ENCODE results near the gene CD209.

DNA sequence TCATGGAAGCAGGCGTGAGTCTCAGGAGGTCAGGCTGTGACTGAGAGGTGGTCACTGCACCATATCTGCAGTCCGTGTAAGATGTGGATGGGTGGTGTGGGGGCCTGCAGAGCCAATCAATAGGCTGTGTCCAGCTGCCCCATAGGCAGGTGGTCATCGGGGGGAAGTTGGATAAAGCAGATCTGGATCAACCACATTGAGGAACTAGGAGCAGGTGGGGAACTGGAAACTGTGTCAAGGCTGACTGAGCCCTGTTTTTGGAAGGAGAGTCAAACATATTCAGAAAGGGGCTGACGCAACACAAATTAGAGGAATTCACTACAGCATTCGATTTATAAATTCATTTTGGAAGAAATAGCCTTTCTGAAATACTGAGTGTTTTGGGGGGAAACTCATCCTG is 30.7 kb upstream of the CD209 start:
- TF ChIP-seq, protein P1, sequence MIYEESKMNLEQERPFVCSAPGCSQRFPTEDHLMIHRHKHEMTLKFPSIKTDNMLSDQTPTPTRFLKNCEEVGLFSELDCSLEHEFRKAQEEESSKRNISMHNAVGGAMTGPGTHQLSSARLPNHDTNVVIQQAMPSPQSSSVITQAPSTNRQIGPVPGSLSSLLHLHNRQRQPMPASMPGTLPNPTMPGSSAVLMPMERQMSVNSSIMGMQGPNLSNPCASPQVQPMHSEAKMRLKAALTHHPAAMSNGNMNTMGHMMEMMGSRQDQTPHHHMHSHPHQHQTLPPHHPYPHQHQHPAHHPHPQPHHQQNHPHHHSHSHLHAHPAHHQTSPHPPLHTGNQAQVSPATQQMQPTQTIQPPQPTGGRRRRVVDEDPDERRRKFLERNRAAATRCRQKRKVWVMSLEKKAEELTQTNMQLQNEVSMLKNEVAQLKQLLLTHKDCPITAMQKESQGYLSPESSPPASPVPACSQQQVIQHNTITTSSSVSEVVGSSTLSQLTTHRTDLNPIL (CRISPR knock-in tag; IDR thresholded peaks at IDR 0.05; ENCODE audit: low read depth) = no peak
- TF ChIP-seq TCF4 (CRISPR knock-in tag; IDR thresholded peaks at IDR 0.05; ENCODE audit: borderline replicate concordance) = no peak
